RWPE1 (cell line): ENCODE results near the gene RUNX1.

Experiments used
- CTCF ChIA-PET: fragments of 350-600 bp; sonication (Branson Sonifier 250); formaldehyde crosslinking; extraction: SDS; loops from one replicate; lab custom pipeline; 2021; lab: Yijun Ruan, JAX
- POLR2A ChIA-PET: fragments of 400-600 bp; formaldehyde crosslinking; extraction: SDS; loops from one replicate; lab custom pipeline; 2020; ENCODE audit warnings: antibody characterized with exemption; ENCODE audit not compliant: low non-redundant PET; lab: Yijun Ruan, JAX
- DNase-seq: peaks from one replicate; pipeline ENCODE4 v3.0.0; 2012; ENCODE audit warnings: low spot score
- H3K27ac ChIP-seq: fragments of 450-650 bp; 2 replicates; pipeline ENCODE4 v1.5.1; 2017
- CTCF ChIP-seq: fragments of 450-650 bp; conservative IDR thresholded peaks from 2 replicates; pipeline ENCODE4 v1.5.1; 2017; ENCODE audit warnings: low read depth, mild to moderate bottlenecking

Gene RUNX1

GRCh38 chr21:34938089-34938764, 110.9 kb downstream of the RUNX1 start:
- POLR2A ChIA-PET, result no interaction called here
- no peak for DNase-seq
- CTCF ChIA-PET, result interaction anchor here (0.8 kb wide), 1 partner anchor 360 kb away, joined by 3 read pairs; no protein-coding TSS in a partner anchor

GRCh38 chr21:34936883-34937563, 112.1 kb downstream of the RUNX1 start:
- CTCF ChIA-PET, result interaction anchor here (0.7 to 0.8 kb wide), 2 partner anchors 321 to 361 kb away, joined by 3 read pairs; no protein-coding TSS in a partner anchor
- H3K27ac ChIP-seq, result no peak overlapping the region
- no peak for TF ChIP-seq CTCF
- POLR2A ChIA-PET, result no interaction called here
- DNase-seq, result no peak

More at GRCh38 chr21:34938089-34938764, 110.9 kb downstream of the RUNX1 start:
- no peak overlapping the region for H3K27ac ChIP-seq
- no peak for TF ChIP-seq CTCF

GRCh38 chr21:34936371-34936789, 112.7 kb downstream of the RUNX1 start:
- no peak for DNase-seq
- ChIA-PET POLR2A (no interaction called here), CTCF (interaction anchor here (0.7 kb wide), 2 partner anchors 11 to 320 kb away, joined by 3 to 5 read pairs; no protein-coding TSS in a partner anchor)

GRCh38 chr21:34935898-34936297, 113.2 kb downstream of the RUNX1 start:
- DNase-seq, result no peak

More at GRCh38 chr21:34936371-34936789, 112.7 kb downstream of the RUNX1 start:
- no peak overlapping the region for H3K27ac ChIP-seq
- no peak for TF ChIP-seq CTCF

GRCh38 chr21:34935452-34935851, 113.7 kb downstream of the RUNX1 start:
- ChIA-PET POLR2A (no interaction called here), CTCF (interaction anchor here (1.1 kb wide), 1 partner anchor 9 kb away, joined by 4 read pairs; no protein-coding TSS in a partner anchor)
- no peak for DNase-seq
- no peak overlapping the region for H3K27ac ChIP-seq
- TF ChIP-seq CTCF, result no peak

More at GRCh38 chr21:34935898-34936297, 113.2 kb downstream of the RUNX1 start:
- no peak overlapping the region for H3K27ac ChIP-seq
- TF ChIP-seq CTCF, result no peak
- ChIA-PET CTCF (interaction anchor here (0.7 kb wide), 1 partner anchor 12 kb away, joined by 5 read pairs; no protein-coding TSS in a partner anchor), POLR2A (no interaction called here)

GRCh38 chr21:34934350-34934749, 114.8 kb downstream of the RUNX1 start:
- CTCF ChIA-PET, result interaction anchor here (1.1 kb wide), 1 partner anchor 8 kb away, joined by 4 read pairs; no protein-coding TSS in a partner anchor
- no peak overlapping the region for H3K27ac ChIP-seq
- DNase-seq, result no peak
- no peak for TF ChIP-seq CTCF
- POLR2A ChIA-PET, result interaction anchor here (0.6 kb wide), 1 partner anchor 42 kb away, joined by 3 read pairs; no protein-coding TSS in a partner anchor
